ENCODE measurements around the gene PKMYT1. TPM values are rescaled to one million over a fixed set of nuclear protein-coding genes. Genes with fewer than 3 reads are reported as not detected.
A peak's percentile ranks its signal among the peaks of the same experiment; 100 is the strongest.

PKMYT1 gene
- 100 to 1,000 TPM; 125 to 193 TPM for total RNA-seq

DNA sequence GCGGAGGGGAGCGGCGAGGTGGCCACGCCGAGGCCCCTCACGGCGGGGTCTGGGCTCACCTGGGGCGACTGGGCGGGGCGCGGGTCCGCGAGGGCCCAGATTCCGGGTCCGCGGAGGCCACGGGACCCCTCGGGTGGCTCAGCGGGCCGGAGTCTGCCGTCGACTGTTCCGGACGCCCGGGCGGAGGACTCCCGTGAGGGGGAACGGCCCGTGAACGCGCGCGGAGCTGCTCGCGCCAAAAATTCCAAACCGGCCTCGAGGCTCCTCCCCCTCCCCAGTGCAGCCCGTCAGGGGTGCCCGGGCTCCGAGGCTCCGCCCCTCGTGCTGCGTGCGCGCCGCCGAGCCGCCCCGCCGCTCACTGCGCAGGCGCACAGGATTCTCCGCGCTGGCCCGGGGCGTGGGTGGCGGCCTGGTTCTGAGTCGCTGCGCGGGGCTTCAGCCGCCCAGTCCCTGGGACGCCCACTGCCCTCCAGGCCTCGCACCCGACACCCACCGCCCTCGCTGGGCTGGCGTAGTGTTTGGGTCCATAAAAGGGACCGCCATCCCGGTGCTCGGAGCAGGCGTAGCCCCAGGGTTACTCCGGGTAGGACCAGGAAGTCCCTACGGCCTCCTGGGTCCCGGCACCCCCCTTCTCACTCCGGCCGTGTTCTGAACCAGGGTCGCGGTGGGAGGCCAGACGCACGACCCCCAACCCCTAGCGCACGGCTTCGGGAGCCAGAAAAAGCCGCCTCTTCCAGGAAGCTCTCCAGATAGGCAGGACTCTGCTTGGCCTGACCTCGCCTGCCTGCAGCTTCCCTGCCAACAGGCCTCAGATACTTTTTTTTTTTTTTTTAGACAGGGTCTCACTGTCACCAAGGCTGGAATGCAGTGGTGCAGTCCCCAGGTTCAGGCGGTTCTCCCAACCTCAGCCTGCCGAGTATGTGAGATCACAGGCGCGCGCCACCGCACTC, at the start of gene PKMYT1:
TSS of gene PKMYT1 (minus strand) at position 220 of the 950 bp plus-strand sequence. CDS start 789 bp downstream, outside the sequence.
- peak; percentile 83 to 87 for ATAC-seq
- peak within 1 kb of the TSS; percentile 86 to 89 for H3K27ac Mint-ChIP-seq
- DNase-seq (ENCODE audit: low spot score in 2 of 2): peak; percentile 98
- no peaks in the 10 kb centered on the region for H3K9me3 Mint-ChIP-seq
- peaks cover 19 to 20% of the 10 kb centered on the region in 2 donors for H3K36me3 Mint-ChIP-seq

DNA sequence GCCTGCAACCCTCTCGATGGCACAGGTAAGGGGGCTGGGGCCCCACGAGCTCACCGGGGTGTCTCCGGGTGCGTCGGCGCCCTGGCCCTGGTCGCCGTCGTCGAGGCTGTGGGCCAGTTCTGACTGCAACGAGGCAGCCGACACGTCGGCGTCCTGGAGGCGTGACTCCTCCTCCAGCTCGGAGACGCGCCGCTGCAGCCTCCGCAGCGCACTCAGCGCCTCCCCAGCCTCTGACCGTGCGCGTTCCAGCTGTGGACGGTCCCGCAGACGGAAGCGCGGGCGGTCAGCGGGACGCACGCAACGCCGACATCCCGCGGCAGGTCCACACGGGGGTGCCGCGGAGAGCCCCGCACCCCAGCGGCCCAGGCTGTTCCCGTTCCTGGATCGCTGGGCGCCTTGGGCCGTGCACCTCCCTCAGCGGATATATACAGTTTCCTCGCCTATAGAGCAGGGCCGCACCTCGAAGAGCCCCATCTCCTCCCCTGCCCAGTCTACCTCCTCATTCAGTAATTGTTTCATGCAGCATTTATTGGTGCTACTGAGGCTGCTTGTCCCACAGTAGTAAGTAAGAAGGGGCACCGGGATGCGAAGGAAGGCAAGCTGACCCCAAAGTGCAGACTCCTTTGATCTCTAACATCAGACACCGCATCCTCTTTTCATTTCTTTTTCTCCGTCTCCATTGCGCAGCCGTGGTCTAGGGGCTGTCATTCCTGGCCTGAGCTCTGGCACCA, 49.4 kb upstream of the PKMYT1 start:
- peak; percentile 43 to 65 for ATAC-seq
- peaks cover 0 to 24% of the 10 kb centered on the region in 2 donors for H3K36me3 Mint-ChIP-seq

DNA sequence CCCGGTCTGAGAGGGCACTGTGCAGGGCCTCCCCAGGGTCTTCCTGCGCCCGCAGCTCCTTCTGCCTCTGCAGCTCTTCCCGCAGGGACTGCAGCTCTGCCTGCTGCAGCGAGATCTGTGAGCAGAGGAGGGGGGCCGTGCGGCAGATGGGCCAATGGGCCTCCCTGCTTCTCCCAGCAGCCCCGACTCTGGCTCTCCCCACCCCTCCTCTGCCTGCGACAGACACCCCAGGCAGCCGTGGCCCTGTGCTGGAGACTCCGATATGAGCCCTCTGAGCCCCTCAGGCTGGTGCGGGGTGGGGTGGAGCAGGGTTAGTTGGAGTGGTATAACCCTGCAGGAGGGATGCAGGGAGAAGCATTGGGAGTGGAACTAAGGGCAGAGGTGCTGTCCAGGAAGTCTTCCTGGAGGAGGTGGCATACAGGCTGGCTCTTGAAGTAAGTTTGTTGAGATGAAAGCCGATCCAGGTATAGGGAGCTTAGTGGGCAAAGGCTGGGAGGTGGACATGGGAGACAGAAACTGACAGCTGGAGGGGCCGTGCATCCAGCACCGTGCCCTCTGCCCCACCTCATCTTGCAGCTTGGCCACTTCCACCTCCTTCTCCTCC, 48.6 kb upstream of the PKMYT1 start:
- peaks cover 5 to 29% of the 10 kb centered on the region in 2 donors for H3K36me3 Mint-ChIP-seq
- DNase-seq (ENCODE audit: low spot score in 2 of 2) (no peak), ATAC-seq (no peak)
- H3K9me3 Mint-ChIP-seq: no peaks in the 10 kb centered on the region
- H3K27ac Mint-ChIP-seq: no peak overlapping the region

More for the DNA sequence above, 49.4 kb upstream of the PKMYT1 start:
- Mint-ChIP-seq H3K9me3 (no peaks in the 10 kb centered on the region), H3K27ac (peak overlapping the region in 1 of 2 donors; percentile 55)
- peak in 1 of 2 donors; percentile 70 for DNase-seq (ENCODE audit: low spot score in 2 of 2)

DNA sequence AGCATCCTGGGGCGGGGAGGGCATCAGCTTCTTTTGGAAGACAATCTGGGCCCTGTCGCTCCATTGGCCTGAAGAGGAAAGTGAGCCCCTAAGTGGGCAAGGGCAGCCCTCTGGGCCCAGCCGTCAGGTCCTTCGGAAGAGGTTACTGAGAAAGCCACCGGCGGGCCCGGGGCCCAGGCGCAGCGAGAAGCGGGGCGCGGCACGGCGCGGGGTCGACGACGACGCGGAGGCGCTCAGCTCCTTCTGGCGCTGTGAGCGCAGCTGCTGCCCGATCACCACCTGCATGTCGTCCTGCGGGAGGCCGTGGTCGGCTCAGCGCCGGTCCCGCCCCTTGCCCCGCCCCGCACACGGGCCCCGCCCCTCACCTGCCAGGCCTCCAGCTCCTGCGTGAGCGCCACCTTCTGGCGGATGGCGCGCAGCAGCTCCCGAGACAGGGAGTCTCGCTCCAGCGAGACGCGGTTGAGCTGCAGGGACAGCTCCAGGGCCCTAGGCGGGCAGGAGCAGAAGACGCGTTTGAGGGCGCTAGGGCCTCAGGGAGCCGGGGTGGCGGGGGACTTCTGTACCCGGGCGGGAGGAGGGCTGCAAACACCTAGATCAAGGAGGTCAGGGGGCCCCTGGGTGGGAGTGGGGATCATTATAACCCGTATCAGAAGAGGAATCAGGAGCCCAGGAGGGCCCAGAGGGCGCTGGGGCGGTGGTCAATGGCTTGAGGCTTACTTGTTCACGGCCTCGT, 47.9 kb upstream of the PKMYT1 start:
- H3K36me3 Mint-ChIP-seq: peaks cover 5 to 29% of the 10 kb centered on the region in 2 donors
- no peaks in the 10 kb centered on the region for H3K9me3 Mint-ChIP-seq
- no peak overlapping the region for H3K27ac Mint-ChIP-seq
- ATAC-seq: peak; percentile 43 to 56
- DNase-seq (ENCODE audit: low spot score in 2 of 2): peak; percentile 83 to 96

DNA sequence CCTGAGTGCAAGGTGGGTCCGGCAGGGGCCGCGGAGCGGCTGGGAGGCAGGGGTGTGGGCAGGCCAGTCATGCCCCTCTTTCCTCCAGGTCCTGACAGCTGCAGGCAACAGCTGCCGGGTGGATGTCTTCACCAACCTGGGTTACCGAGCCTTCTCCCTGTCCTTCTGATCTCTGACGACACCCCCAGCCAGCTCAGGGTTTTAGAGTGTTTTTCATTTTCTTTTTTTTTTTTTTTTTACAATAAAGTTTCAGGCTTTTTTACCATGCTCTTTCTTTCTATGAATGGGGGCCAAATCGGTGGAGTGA, 47.2 kb upstream of the PKMYT1 start:
- ATAC-seq (no peak), DNase-seq (ENCODE audit: low spot score in 2 of 2) (no peak)
- Mint-ChIP-seq H3K27ac (no peak overlapping the region), H3K36me3 (peaks cover 11 to 29% of the 10 kb centered on the region in 2 donors), H3K9me3 (no peaks in the 10 kb centered on the region)

DNA sequence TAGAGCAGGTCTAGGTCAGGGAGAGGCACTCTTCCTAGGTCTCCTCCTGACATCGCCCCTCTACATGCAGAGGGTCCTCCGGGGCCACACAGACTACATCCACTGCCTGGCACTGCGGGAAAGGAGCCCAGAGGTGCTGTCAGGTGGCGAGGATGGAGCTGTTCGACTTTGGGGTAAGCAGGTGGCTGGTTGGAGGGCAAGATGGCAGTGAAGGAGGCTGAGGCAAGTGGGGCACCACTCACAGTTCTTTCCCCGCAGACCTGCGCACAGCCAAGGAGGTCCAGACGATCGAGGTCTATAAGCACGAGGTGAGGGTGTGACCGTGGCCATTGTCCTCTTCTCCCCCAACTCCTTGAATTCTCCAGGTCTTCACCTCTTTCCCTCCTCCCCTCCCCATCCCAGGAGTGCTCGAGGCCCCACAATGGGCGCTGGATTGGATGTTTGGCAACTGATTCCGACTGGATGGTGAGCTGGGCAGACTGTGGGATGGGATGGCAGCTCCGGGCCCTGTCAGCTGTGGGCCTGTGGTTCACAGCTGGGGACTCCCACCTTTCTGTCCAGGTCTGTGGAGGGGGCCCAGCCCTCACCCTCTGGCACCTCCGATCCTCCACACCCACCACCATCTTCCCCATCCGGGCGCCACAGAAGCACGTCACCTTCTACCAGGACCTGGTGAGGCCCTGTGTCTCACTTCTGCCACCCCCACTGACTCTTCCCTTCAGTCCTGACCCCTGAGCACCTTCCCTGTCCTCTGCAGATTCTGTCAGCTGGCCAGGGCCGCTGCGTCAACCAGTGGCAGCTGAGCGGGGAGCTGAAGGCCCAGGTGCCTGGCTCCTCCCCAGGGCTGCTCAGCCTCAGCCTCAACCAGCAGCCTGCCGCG, 46.6 kb upstream of the PKMYT1 start:
- H3K27ac Mint-ChIP-seq: no peak overlapping the region
- H3K36me3 Mint-ChIP-seq: peaks cover 11 to 29% of the 10 kb centered on the region in 2 donors
- DNase-seq (ENCODE audit: low spot score in 2 of 2): no peak
- no peaks in the 10 kb centered on the region for H3K9me3 Mint-ChIP-seq
- no peak for ATAC-seq

DNA sequence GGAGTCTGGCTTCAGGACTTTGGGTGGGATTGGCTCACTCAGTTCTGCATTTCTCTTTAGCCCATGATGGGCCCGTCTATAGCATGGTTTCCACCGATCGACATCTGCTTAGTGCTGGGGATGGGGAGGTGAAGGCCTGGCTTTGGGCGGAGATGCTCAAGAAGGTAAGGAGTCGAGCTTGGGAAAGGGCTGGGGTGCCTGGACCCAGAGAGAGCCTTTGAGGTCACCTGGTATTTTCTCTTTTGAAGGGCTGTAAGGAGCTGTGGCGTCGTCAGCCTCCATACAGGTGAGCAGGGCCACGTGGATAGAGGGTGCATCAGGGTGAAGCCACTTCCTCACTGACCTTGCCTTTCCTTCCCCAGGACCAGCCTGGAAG, 45.7 kb upstream of the PKMYT1 start:
- Mint-ChIP-seq H3K36me3 (peaks cover 11 to 29% of the 10 kb centered on the region in 2 donors), H3K27ac (no peak overlapping the region), H3K9me3 (no peaks in the 10 kb centered on the region)
- ATAC-seq (no peak), DNase-seq (ENCODE audit: low spot score in 2 of 2) (no peak)

DNA sequence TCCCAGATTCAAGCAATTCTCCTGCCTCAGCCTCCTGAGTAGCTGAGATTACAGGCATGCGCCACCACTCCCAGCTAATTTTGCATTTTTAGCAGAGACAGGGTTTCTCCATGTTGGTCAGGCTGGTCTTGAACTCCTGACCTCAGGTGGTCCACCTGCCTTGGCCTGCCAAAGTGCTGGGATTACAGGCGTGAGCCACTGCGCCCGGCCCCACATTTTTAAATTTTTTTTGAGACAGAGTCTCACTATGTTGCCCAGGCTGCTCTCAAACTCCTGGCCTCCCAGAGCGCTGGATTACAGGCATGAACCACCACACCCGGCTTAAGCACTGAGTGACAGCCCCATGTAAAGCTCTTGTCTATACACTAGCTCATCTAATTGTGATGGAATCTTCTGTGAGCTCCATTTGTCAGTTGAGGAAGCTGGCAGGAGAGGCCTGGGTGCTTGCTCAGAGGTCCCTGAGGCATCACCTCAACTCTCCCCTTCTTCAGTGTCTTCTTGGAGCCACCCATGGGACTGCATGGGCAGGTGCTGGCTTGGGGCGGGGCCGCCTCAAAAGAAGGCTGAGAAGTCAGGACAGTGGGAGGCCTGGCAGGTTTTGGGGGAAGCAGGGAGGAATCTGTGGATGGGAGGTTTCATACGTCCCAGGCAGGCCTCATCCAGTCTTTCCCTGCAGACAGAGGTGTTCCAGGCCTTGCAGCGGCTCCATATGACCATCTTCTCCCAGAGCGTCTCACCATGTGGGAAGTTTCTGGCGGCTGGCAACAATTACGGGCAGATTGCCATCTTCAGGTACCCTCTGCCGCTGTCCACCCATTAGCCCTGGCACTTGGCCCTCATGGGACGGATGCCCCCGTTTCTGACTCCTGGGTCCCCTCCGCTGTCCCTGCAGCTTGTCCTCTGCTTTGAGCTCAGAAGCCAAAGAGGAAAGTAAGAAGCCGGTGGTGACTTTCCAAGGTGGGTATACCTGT, 45.1 kb upstream of the PKMYT1 start:
- no peak for DNase-seq (ENCODE audit: low spot score in 2 of 2)

DNA sequence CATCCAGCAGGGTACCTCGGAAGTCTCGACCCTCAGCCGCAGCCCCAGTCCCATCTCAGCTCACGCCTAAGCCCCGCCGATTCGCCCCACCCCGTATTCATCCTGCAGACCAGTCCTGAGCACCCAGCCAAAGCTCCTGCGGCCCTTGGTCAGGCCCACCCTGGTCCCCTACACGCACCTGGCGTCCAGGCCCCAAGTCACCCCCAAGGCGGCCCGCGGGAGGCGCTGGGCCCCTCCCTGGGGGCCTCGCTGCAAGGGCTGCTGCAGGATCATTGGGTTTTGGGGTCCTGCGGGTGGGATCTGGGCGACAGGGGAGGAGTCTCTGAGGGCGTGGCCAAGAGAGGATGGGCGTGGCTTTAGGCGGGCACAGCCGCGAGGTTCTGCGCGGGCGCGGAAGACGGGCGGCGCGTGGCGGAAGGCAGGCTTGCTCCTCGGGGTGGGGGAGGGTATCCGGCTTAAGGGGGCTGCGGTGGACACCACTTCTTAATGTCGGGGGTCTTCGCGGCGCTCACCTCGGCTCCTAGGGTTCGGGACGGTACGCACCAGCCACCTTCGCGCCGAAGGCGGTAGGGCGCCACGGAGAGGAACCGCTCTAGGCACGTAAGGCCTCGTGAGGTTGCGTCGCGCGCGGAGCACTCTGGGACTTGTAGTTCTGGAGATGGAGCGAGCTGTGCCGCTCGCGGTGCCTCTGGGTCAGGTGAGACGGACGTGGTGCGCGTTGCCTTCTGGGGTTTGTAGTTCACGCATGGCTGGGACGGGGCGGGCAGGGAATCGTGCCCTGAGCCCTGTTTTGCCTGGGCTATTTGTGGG, 43.6 kb upstream of the PKMYT1 start, which contains the start of the genes HCFC1R1 and THOC6:
TSS of gene HCFC1R1 (minus strand) at position 274 of the 810 bp plus-strand sequence. CDS start at position 273, 1 bp downstream.
TSS of gene THOC6 (plus strand) at position 367 of the 810 bp plus-strand sequence. CDS start at position 659, 292 bp downstream.
- Mint-ChIP-seq H3K36me3 (peaks cover 11 to 17% of the 10 kb centered on the region in 2 donors), H3K27ac (peak within 1 kb of the TSS; percentile 85 to 96), H3K9me3 (no peaks in the 10 kb centered on the region)
- DNase-seq (ENCODE audit: low spot score in 2 of 2): peak; percentile 94 to 97
- ATAC-seq: peak; percentile 74 to 75

More for the DNA sequence above, 45.1 kb upstream of the PKMYT1 start:
- H3K36me3 Mint-ChIP-seq: peaks cover 11 to 29% of the 10 kb centered on the region in 2 donors
- H3K27ac Mint-ChIP-seq: peak overlapping the region in 1 of 2 donors; percentile 72
- H3K9me3 Mint-ChIP-seq: no peaks in the 10 kb centered on the region
- no peak for ATAC-seq

DNA sequence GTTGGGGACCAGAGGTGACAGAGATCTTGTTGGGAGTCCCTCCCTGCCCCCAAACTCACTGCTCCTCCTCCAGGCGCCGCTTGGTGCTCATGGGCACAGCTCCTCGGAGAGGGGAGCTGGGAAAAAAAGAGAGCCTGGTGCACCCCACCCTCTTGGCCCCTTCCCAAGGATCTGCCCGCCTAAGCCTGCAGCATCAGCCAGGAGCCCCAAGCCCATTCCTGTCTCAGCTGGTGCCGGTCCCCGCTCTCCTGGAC, 43.1 kb upstream of the PKMYT1 start:
- ATAC-seq (no peak), DNase-seq (ENCODE audit: low spot score in 2 of 2) (no peak)
- Mint-ChIP-seq H3K27ac (peak overlapping the region; percentile 65 to 85), H3K9me3 (no peaks in the 10 kb centered on the region), H3K36me3 (peaks cover 11 to 16% of the 10 kb centered on the region in 2 donors)

DNA sequence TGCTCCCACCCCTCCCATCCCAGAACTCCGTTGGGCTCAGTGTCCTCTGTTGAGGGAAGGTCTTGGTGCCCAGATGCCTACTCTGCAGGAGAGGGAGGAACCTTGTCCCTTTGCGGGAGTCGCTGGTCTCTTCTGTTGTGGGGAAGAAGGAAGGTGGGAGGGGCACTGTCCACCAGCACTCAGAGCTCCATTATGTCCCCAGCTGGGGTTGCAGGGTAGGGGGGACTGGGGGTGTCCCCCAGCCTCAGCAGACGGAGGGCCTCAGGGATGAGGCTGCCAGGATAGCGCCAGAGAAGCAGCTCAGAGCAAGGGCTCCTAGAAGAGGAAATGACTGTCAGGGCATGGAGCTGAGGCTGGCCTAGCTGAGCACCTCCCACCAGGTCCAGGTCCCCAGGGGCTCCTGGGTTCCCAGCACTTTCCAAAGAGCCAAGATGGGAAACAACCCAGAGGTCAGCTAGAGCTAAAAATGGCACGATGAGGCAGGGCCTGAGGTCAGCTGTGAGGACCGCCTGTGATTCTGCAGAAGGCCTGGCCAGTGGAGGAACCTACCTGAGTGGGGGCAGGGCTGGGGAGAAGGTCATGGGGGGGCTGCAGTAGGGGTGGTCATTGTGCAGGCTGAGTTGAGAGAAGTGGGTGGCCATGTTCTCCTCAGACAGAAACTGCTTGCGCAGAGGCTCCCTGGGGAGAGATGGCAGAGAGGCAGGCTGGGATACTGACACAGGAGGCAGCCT, 42.6 kb upstream of the PKMYT1 start:
- DNase-seq (ENCODE audit: low spot score in 2 of 2) (no peak), ATAC-seq (no peak)
- peak overlapping the region; percentile 85 to 95 for H3K27ac Mint-ChIP-seq
- H3K9me3 Mint-ChIP-seq: no peaks in the 10 kb centered on the region
- peaks cover 11 to 16% of the 10 kb centered on the region in 2 donors for H3K36me3 Mint-ChIP-seq

DNA sequence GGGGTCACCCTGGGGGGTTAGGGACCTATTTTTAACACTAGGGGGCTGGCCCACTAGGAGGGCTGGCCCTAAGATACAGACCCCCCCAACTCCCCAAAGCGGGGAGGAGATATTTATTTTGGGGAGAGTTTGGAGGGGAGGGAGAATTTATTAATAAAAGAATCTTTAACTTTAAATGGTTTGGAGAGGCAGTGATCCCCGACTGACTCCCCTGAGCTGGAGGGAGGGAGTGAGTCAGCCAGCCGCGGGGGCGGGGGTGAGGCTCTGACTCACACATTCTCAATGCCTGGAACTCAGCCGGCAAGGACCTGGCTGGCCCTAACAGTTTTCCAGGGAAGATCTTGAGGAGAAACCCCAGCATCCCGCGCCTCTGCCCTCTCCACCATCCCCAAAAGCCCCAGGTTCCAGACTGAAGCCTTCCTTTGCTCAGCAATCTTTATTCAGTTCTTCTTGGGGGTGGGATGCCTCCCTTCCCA, 42.0 kb upstream of the PKMYT1 start:
- peak; percentile 85 to 87 for DNase-seq (ENCODE audit: low spot score in 2 of 2)
- ATAC-seq: peak; percentile 50
- no peaks in the 10 kb centered on the region for H3K9me3 Mint-ChIP-seq
- peaks cover 10 to 11% of the 10 kb centered on the region in 2 donors for H3K36me3 Mint-ChIP-seq
- H3K27ac Mint-ChIP-seq: peak overlapping the region; percentile 85 to 95

Measured in activated naive CD4-positive, alpha-beta T cell treated with anti-CD3 and anti-CD28 coated beads, Interleukin-2, amount 50 U/mL, for 72 hours (primary cell).